NCI-H82 treated with DMSO at 0.1 percent for 48 hours (cell line): Measurements from ENCODE around the gene H3-3A.

ENCODE experiments used
- DNase-seq: peaks from one replicate; lab custom pipeline; 2025; ENCODE audit not compliant: unreplicated experiment; lab: John Stamatoyannopoulos, UW

H3-3A gene

DNA sequence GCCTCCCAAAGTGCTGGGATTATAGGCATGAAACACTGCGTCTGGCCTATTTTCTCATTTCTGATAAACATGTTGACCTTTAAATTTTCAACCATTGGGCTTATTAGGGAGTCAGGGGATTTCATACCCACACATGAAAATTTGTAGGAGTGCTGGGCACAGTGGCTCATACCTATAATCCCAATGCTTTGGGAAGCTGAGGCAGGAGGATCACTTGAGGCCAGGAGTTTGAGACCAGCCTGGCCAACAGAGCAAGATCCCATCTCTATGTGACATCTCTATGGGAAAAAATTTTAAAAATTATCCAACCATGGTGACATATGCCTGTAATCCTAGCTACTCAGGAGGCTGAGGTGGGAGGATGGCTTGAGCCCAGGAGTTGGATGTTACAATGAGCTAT lies 10.5 kb upstream of the H3-3A start:
- no peak for DNase-seq

DNA sequence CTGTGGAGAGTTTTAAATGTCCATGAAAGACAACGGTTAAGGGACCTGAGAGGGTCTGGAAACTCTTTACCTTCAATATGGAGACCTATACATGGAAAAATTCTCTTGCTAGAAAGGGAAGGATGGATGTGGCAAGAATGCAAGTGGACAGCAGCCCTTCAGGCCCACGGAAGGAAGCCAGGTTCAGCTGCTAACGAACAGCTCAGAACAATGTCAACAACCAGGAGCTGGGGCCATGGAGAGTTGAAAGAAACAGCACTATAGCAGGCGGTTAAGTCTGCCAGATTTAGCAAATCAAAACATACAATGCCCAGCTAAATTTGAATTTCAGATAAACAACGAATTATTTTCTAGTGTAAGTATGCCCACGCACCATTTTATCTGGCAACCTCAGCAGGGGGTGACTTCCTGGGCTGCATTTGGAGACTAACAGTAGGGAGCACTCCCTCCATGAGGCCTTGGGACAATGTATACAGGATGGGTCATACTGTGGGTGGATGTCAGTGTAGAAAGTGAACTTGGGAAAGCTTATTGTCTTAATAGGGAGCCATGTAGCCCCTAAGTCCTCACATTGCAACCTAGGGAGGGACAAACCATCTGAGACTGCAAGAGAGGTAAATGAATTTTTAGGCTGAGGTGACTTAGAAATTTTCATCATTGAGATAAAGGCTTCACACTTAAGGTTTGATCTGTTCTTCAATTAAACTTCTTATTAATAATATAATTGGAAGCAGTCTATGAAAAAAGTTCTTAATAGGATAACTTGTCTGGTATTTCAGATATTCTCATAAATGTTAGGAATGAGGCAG lies 7.8 kb upstream of the H3-3A start:
- no peak for DNase-seq

DNA sequence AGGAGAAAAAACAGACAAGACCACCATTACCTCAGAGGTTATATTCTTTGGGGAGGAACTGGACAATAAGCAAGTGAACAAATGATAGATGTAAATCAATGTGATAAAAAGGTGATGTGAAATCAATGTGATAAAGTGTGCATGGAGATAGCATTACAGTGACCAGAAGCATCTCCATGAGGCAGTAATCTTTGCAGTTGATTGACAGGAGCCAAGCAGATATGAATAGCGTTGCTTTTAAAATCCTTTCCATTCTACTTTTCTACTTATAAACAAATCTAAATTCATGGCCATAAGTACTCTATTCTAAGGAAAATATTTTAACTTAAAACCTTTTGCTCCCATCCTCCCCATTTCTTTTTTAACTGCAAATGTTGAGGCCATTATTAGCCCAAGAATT lies 2.8 kb upstream of the H3-3A start:
- DNase-seq: no peak

GRCh38 chr1:226060427-226060826 lies 2.1 kb upstream of the H3-3A start:
- DNase-seq: no peak

DNA sequence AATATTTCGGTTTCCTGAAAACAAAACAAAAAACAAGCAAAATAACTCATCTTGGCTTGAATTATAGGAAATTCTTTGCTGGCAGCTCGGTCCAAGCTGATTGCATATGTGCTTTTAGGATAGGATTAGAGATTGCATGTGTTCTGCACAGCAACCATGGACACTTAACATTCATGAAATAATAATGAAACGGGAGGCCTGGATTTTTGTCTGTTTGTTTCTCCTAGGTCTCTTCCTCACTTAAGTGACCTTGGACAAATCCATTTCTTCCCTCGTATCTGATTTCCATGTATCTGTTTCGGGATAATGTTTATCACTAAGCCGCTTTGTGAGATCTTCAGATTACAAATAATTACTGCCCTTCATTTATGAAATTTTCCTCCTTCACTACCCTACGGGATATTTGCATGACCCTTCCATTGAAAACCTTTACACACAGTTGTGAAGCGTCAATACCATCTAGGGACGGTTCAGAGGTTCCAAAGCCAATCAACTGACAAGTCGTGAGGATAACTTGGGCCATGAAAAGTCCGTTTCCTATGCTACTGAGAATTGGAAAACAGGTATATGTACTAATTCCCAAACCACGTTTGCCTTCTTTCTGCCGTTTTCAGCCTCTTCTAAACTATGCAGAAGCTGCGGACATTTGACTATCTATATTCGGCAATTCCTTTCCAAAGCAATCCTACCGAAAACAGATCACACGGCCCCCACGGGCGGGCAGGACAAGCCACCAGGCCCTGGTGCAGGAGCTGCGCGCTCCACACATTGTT lies 1.3 kb upstream of the H3-3A start:
- peak; percentile 62 for DNase-seq

DNA sequence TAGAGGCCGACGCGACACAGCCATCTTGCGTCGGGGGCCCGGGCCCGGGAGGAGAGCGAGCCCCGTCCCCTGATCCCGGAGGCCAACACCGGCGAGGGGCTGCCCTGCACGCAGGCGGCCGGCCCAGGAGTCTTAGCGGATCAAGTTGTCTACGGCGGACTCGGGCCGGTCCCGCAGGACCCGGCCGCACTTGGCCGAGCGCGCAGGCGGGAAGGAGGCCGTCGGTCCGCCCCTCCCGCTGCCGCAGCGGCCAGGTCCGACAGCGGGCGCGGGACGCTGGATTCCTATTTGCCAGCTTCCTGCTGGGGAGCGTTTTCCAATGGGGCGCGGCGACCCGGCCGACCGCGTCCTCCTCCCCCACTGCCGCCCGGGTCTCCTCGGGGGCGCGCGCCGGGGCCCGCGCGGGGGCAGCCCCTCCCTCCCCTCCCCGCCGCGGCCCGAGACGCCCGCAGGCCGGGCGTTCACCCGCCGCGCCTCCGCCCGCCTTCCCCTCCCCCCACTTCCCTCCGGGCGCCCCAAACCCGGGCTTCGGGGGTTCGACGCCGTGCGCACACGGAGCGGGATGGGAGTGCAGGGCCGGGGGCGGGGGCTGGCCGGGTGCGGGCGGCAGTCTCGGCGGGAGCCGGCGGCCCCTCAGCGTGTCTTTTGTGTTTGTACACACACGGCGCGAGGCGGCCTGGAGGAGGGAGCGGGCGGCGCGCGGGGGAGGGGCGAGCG lies 517 bp upstream of the H3-3A start:
- peak; percentile 55 for DNase-seq

DNA sequence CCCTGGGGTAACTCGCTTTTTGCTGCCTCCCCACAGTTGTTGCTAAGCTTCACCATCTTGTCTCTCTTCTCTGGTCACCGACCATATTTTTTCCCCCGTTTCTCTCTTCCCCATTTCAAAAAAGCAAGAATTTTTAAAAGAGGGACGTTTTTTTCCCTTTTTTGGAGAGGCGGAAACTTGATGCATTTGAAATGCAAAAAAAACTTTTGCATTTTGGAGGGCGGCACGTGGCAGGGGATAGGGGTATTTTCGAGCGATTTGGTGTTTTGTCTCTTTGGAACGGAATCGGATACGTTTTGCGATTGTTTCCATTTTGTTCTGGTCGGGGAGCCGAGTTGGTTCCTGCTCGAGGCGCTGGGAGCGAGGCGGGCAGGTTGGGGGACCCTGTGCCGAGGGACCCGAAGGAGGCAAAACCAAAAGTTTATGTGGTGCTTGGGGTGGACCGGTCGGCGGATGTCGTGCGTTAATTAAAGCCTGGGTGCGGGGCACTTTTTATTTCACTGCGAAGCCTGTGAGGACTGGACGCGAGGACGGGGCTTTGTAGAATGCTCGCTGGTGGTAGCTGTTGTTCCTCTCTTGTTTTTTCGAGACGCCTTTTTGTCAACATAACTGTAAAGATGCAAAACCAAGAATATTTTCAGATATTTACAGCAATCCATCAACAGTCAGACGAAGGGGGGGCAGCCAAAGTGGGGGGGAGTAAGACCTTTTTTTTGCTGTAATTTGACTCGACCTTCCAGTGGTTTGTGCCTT lies 884 bp downstream of the H3-3A start:
- no peak for DNase-seq

- peak; percentile 53 for DNase-seq
Observed at GRCh38 chr1:226063977-226064815, 1.7 kb downstream of the H3-3A start.

- peak; percentile 68 for DNase-seq
Observed at GRCh38 chr1:226064816-226065248, 2.3 kb downstream of the H3-3A start.

DNA sequence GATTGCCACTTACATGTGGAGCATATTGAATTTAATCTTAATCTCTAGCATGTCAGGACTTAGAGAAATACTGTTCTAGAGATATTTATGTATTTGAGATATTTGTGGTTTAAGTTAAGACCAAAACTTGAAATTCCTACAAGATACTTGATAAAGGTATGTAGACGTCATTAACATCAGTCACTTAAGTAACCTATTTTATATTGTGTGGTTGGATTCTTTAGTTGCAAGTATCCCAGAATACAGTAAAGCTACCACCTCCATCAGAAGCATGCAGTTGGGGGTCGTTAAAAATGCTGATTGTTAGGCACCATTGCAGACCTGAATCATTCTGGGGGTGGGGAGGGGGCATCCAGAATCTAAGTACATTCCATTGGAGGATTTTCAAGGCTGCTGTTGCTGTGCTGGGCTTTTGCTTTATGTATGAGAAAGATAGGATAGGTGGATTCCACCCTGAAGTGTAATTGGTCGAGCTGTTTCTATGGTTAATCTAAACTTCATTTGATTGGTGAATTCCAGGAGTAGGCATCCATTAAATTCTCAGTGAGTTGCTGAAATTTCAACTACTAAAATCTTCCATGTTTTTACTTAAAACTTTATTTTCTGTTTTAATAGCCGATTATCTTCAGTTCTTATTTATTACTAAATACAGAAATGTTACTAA lies 4.0 kb downstream of the H3-3A start:
- DNase-seq: peak; percentile 24

DNA sequence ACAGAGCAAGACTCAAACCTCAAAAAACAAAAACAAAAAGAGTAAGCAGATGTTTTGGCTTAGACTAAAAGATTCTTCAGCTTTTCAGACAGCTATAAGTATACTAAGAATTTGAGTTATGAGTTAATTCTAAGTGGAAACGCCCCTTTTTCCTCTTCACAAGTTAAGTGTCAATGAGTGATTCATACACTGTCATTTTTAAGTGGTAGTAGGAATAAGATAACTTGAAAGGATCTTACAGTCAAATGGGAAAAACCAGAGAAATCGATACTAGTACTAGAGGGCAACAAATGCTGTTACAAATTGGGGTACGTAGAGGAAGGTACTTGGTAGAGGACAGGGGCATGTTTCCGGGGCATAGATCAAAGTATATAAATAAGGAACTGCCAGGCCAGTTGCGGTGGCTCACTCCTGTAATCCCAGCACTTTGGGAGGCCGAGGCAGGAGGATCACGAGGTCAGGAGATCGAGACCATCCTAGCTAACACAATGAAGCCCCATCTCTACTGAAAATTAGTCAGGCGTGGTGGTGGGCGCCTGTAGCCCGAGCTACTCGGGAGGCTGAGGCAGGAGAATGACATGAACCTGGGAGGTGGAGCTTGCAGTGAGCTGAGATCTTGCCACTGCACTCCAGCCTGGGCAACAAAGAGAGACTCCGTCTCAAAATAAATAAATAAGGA lies 7.4 kb downstream of the H3-3A start:
- DNase-seq: no peak

- no peak for DNase-seq
Observed at GRCh38 chr1:226072347-226072746, 9.8 kb downstream of the H3-3A start.

DNA sequence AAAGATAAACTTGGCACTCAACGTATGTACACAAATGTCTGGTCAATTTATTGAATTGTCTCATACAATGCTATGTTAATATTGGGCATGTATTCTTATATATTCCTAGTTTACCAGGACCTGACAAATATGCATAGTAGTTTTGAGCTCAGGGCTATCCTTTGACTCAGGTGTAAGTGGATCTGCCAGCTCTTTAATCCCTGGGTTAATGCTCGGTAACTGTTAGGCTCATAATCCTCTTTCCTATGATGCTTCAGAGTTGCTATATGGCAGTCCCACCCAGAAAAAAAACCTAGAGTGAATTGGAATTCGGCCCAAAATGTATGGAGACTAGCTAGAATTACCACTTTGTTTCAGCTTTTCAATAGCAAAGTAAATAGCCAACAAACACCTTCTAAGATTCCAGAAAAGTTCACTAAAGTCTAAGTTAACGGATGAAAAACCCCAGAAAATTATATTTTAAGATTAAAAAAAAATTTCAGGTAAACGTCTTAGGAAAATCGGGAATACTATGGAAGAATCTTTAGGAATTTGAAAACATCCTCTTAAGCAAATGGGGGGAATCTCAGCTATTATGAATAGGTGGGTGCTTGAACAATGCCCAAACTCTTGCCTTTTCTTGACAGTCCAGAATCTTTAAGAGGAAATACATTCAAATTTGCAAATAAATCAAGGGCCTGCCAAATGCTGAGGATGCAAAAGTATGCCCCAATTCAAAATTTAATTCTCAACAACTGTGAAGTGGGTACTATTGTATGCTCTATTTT lies 10.9 kb downstream of the H3-3A start:
- peak; percentile 85 for DNase-seq

DNA sequence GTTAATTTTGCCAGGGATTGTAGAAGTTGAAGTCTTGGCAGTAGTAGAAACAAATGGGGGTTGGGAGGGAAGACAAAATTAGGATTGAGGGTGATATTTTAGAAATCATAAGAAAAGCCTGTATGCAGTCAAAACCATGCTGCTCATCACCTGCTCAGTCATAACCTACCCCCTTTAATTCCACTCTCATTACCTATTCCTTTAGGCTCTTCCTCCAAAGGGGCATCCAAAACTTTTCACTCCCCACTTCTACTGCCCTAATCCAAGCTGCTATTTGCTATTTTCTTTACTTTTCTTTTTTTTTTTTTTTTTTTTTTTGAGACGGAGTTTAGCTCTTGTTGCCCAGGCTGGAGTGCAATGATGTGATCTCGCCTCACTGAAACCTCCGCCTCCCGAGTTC lies 11.5 kb downstream of the H3-3A start:
- no peak for DNase-seq

GRCh38 chr1:226076378-226076777 lies 13.9 kb downstream of the H3-3A start:
- no peak for DNase-seq

DNA sequence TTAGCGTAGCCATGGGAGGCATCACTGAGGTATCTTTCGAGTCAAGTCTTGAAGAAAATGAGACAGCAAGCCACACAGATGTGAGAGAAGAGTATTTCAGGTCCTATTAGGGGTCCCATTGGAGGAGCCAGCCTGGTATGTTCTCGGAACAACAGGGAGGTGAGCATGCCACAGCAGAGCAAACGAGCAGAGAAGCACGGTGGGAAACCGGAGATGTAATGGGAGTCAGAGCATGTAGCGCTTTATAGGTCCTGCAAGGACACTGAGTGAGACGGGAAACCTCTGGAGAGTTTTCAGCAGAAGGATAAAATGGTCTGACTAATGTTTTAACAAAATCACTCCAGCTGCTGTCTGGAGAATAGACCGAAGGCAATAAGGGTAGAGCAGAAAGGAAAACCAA lies 15.9 kb downstream of the H3-3A start:
- peak; percentile 54 for DNase-seq

- no peak for DNase-seq
Observed at GRCh38 chr1:226082587-226082917, 20.0 kb downstream of the H3-3A start.

DNA sequence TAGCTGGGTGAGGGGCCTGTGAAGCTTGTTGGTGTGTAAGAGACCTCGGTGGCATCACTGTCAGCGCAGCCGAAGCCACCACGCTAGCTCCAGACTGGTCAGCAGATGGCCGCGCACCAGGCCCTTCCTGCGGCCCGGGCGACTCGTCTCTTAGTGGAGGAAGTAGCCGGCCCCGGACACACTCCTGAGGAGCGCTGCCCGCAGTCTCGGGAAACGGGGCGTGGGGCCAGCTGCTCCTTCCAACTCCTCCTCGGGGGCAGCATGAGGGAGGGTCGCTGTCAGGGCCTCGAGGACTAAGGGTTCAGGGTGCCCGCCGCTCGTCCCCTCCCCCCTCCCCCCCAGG lies 20.4 kb downstream of the H3-3A start:
- no peak for DNase-seq
